ENCODE results near the gene CD276. TPM values are rescaled to one million over a fixed set of nuclear protein-coding genes. Genes with fewer than 3 reads are reported as not detected.

CD276 gene
- total RNA-seq, 1 experiment from 2014 or later, result 133 TPM

DNA sequence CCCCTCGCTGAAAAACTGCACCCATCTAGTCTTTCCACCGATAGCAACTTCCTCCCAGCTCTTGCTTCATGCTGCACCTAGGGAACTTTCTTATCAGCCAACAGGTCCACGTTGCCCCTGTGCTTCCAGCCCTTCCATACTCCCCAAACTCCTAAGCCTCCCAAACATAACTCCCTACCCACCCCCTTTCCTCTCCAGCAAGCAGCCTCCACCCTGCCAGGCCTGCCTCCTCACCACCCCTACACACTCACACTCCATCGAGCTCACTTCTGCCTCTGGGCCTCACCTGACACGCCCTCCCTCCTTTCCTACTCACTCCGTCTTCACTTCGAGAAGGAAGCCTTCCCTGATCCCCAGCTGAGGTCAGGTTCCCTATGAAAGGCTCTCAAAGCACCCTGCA is 60.9 kb downstream of the CD276 start:
- Histone ChIP-seq H3K23ac (ENCODE audit: insufficient read length, low read depth, low read length) (no peak overlapping the region), H3K79me2 (ENCODE audit: insufficient read depth, low read length) (no peaks in the 10 kb centered on the region), H3K14ac (ENCODE audit: insufficient read depth, low read length) (no peak overlapping the region; the same call in 1 of the 2 replicates), H2BK5ac (ENCODE audit: insufficient read length, low read length) (no peak overlapping the region), H3T11ph (ENCODE audit: low read length) (no peak overlapping the region), H3K4ac (ENCODE audit: low read depth, low read length) (no peak overlapping the region), H2AK5ac (ENCODE audit: insufficient read length, low read length) (no peak overlapping the region), H2BK20ac (ENCODE audit: low read depth, low read length, poor library complexity, severe bottlenecking) (no peak overlapping the region), H3K4me2 (ENCODE audit: insufficient read depth, insufficient read length, low read length) (no peak overlapping the region), H2BK15ac (ENCODE audit: low read depth, low read length) (no peak overlapping the region), H3K9ac (ENCODE audit: extremely low read depth, insufficient read length, low read length) (no peak overlapping the region), H3K9me3 (ENCODE audit: control insufficient read depth, low read depth, low read length) (no peaks in the 10 kb centered on the region), H3K79me1 (ENCODE audit: insufficient read depth, low read depth, low read length, poor library complexity, severe bottlenecking) (no peaks in the 10 kb centered on the region), H3K23me2 (ENCODE audit: insufficient read length, low read depth, low read length, poor library complexity, severe bottlenecking) (no peaks in the 10 kb centered on the region), H4K20me1 (ENCODE audit: control insufficient read depth, insufficient read depth, insufficient read length) (no peaks in the 10 kb centered on the region), H2BK120ac (ENCODE audit: low read depth, low read length, poor library complexity, severe bottlenecking) (no peak overlapping the region), H2BK12ac (ENCODE audit: insufficient read length, low read depth, low read length) (no peak overlapping the region), H4K91ac (ENCODE audit: insufficient read length, low read depth, low read length) (no peak overlapping the region), H3K18ac (ENCODE audit: insufficient read length, low read depth, low read length) (no peak overlapping the region), H4K8ac (replicated peaks; ENCODE audit: insufficient read length, low read depth, low read length) (no peak overlapping the region), H3K56ac (ENCODE audit: insufficient read length, low read depth, low read length) (no peak overlapping the region), H3K27ac (ENCODE audit: insufficient read length, low read depth, low read length) (no peak overlapping the region), H3K4me1 (ENCODE audit: insufficient read depth, low read length) (peaks cover 5% of the 10 kb centered on the region), H4K5ac (ENCODE audit: insufficient read length, low read depth, low read length) (no peak overlapping the region), H2AFZ (ENCODE audit: low read length) (no peak overlapping the region), H3K27me3 (ENCODE audit: insufficient read depth, low read length) (no peaks in the 10 kb centered on the region)
- no peak for DNase-seq
- H3K4me3 Mint-ChIP-seq, result no peak overlapping the region
- TF ChIP-seq CTCF (conservative IDR thresholded peaks at IDR 0.05), result no peak
- H3K4me1 Mint-ChIP-seq, result peaks cover 41 to 52% of the 10 kb centered on the region in 2 experiments
- no CpG with 5 or more reads among the region's 7 CpGs for WGBS (ENCODE audit: extremely low coverage, insufficient read length, low lambda C conversion rate)
- no peak overlapping the region; a peak in 1 of 7 replicates for H3K27ac Mint-ChIP-seq
- H3K27me3 Mint-ChIP-seq (ENCODE audit: low read depth), result peaks cover 12% of the 10 kb centered on the region
- no peaks in the 10 kb centered on the region; a peak in 1 of 7 replicates for H3K36me3 Mint-ChIP-seq (ENCODE audit: insufficient read depth in 1 of 3, low read depth in 3 of 3)
- no peaks in the 10 kb centered on the region; a peak in 1 of 5 replicates for H3K9me3 Mint-ChIP-seq
